GM18502 (cell line): ENCODE results near the gene PAH.

Experiments used
- ATAC-seq: cut with Tn5 transposase; IDR thresholded peaks from one replicate; pipeline ENCODE4 v1.9.1; 2021; ENCODE audit warnings: mild to moderate bottlenecking; ENCODE audit not compliant: unreplicated experiment, poor library complexity

Gene PAH

GRCh38 chr12:102917026-102917787 is at the start of gene PAH:
Gene PAH (minus strand): TSS chr12:102917244. CDS start chr12:102917130, 114 bp downstream.
- peak; percentile 73 for ATAC-seq

GRCh38 chr12:102966200-102966863 is 49.3 kb upstream of the PAH start:
- ATAC-seq, result no peak

DNA sequence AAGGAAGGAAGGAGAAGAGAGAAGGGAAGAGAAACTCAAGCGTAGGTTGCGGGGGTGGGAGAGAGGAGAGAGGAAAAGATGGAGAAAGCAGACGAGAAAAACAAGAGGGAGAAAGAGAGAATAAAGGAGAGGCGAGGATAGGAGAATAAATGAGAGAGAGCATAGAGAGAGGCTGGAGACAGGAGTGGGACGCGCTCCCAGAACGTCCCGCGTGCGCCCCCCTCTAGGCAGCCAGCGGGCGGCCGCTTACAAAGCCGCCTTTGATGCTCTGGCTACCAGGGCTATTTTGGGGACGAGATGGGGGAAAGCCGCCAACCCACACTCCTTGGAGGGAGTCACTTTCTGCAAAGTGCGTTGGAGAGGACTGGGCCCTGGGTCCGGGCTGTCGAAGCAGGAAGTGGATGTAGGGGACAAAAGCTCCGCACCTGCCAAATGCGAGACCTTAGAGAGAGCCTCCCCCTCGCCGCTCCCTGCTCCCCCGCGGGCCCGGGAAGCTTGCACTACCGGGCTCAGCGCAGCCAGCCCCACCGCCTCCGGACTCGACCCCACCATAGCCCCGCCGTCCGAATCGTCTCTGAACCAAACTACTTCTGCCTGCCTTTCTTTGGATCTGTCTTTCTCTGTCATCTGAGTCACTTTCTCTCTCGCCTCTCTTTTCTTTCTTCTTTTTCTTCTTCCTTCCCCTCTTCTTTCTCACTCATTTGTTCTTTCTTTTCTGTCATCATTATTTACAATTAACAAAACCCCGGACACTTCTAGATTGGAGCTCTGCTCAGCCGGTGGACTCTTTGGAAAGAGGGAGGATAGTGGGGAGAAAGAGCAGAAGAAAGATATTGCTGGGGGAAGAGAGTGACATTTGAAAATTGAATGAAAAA is 48.5 kb upstream of the PAH start:
- ATAC-seq, result no peak

DNA sequence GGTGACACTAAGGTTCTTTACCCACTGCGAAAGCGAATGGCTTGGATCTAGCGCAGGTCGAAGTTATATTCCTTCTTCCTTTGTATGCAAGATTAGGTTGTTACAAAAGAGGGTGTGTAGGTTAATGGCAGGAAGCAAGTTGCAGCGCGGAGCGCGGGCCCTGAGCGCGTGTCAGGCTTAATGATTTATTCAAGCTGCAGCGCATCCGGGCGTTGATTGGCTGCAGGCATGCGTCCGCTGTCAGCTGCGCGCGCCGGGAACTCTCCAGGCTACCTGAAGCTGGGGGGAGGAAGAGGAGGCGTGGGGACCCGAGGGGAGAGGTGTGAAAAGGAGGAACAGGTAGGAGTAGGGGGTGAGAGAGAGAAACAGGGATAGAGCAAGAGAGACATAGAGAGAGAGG is 47.8 kb upstream of the PAH start:
- no peak for ATAC-seq

GRCh38 chr12:102963796-102964195 is 46.8 kb upstream of the PAH start:
- ATAC-seq, result no peak

GRCh38 chr12:102962986-102963385 is 45.9 kb upstream of the PAH start:
- ATAC-seq, result no peak

GRCh38 chr12:102962532-102962931 is 45.5 kb upstream of the PAH start:
- no peak for ATAC-seq

DNA sequence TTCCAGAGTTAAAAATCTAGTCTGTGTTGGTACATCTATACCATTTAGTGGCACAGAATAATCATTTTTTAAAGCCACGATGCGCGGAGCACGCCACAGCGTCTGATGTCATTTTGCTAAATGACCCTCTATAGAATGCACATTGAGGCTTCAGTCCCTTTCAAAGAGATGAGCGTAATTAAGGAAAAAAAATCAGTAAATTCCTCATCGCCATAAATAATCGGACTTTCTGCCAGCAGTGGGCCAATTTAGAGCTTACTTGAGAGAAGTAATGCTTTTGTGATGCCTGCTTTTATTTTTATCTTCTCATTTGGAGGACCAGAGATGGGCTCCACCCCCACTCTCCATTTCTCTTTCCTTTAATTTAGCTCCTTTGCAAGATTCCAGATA is 44.4 kb upstream of the PAH start:
- no peak for ATAC-seq

DNA sequence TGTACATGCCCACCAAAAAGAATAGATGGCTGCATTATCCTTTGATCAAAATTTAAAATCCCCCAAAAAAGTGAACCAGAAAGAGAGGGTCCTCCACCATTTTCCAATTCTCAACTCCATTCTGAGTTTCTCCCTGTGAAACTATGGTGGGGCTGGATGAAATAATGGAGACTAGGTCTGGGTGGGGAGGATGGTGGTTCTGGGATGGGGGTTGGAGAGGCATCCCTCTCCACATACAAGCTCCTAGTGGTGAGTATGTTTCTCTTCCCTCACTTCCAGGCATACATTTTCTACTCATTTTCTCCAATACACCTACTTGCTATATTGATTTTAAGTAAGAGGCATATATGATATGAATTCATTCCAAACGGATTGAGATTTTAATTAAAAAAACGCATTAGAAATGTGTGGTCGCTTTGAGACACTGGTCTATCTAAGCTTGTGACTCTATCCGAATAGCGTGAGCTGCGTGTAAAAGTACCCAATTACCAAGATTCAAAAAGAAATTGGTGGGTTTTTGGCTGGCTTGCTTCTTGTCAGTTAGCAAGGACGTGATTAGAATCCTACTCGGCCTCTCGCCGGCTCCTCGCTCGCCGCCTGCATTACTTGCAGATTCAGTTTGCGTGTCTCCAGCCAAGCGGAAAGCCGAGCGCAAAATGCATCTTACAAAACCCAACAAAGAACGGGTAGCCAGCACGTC is 43.9 kb upstream of the PAH start:
- ATAC-seq, result no peak

- ATAC-seq, result no peak
Observed at GRCh38 chr12:102959391-102959790, 42.3 kb upstream of the PAH start.

GRCh38 chr12:102958830-102959176 is 41.8 kb upstream of the PAH start:
- ATAC-seq, result no peak

DNA sequence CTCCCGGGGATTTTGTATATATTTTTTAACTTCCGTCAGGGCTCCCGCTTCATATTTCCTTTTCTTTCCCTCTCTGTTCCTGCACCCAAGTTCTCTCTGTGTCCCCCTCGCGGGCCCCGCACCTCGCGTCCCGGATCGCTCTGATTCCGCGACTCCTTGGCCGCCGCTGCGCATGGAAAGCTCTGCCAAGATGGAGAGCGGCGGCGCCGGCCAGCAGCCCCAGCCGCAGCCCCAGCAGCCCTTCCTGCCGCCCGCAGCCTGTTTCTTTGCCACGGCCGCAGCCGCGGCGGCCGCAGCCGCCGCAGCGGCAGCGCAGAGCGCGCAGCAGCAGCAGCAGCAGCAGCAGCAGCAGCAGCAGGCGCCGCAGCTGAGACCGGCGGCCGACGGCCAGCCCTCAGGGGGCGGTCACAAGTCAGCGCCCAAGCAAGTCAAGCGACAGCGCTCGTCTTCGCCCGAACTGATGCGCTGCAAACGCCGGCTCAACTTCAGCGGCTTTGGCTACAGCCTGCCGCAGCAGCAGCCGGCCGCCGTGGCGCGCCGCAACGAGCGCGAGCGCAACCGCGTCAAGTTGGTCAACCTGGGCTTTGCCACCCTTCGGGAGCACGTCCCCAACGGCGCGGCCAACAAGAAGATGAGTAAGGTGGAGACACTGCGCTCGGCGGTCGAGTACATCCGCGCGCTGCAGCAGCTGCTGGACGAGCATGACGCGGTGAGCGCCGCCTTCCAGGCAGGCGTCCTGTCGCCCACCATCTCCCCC is 41.2 kb upstream of the PAH start:
- peak; percentile 76 for ATAC-seq

- ATAC-seq, result peak; percentile 45
Observed at GRCh38 chr12:102957339-102958050, 40.5 kb upstream of the PAH start, which contains the start of gene ASCL1. Gene ASCL1 (plus strand): TSS chr12:102957674. CDS start chr12:102958245, 571 bp downstream.

GRCh38 chr12:102956738-102957327 is 39.8 kb upstream of the PAH start:
- no peak for ATAC-seq

GRCh38 chr12:102955926-102956737 is 39.1 kb upstream of the PAH start:
- ATAC-seq, result no peak

GRCh38 chr12:102954134-102954533 is 37.1 kb upstream of the PAH start:
- ATAC-seq, result no peak

DNA sequence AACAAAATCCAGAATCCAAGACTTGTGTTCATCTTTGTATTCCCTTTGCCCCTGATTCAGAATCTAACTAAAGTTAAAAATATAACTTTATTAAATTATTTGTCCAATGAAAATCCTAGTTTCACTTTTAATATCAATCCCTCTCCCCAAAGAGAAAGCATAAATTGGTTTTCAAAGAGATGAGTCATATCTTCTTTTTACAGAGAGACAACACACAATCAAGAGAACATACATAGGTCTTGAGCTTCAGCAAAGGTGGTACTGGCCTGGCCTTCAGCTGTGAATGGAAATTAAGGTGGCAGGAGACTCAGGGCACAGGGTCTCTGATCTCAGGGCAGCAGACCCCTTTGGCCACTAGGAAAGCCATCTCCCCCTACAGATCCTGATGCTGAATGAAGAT is 36.2 kb upstream of the PAH start:
- no peak for ATAC-seq

GRCh38 chr12:102951841-102952240 is 34.8 kb upstream of the PAH start:
- no peak for ATAC-seq
